ENCODE measurements around the gene GRM8. TPM values are rescaled to one million over a fixed set of nuclear protein-coding genes. Genes with fewer than 3 reads are reported as not detected.

Gene GRM8
- total RNA-seq, 1 donor from 2014 or later = 7.8 TPM

GRCh38 chr7:127266047-127266446, 13.3 kb upstream of the GRM8 start:
- TF ChIP-seq CTCF (IDR thresholded peaks at IDR 0.05; ENCODE audit: partially characterized antibody, unreplicated experiment) = no peak
- no peaks in the 10 kb centered on the region for H3K36me3 Mint-ChIP-seq (ENCODE audit: unreplicated experiment)
- no peaks in the 10 kb centered on the region for H3K27me3 Mint-ChIP-seq (ENCODE audit: unreplicated experiment)
- H3K4me1 Mint-ChIP-seq (ENCODE audit: low read depth, unreplicated experiment) = no peaks in the 10 kb centered on the region
- no peak overlapping the region for H3K4me3 Mint-ChIP-seq (ENCODE audit: unreplicated experiment)
- DNase-seq = no peak
- no peaks in the 10 kb centered on the region for H3K9me3 Mint-ChIP-seq (ENCODE audit: unreplicated experiment)
- H3K27ac Mint-ChIP-seq (ENCODE audit: unreplicated experiment) = no peak overlapping the region

DNA sequence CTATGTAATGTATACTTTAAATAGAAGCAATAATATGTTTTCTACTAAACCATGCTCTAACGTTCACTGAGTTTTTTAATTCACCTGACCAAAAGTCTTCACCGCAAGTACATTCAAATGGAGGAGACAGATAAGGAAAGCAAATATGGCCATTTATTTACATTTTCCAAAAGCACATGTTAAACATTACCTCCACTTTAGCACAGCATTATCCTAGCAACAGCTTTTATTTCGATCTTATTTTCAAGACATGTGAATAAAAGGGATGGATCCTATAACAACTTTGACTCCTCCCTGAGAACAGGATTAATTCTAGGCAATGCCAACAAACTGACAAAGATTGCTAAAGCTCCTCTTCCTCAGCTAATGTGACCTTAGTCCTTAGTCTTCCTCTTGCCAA, 11.5 kb upstream of the GRM8 start:
- Mint-ChIP-seq H3K4me1 (ENCODE audit: low read depth, unreplicated experiment) (no peaks in the 10 kb centered on the region), H3K27ac (ENCODE audit: unreplicated experiment) (no peak overlapping the region), H3K36me3 (ENCODE audit: unreplicated experiment) (no peaks in the 10 kb centered on the region), H3K4me3 (ENCODE audit: unreplicated experiment) (no peak overlapping the region), H3K9me3 (ENCODE audit: unreplicated experiment) (peaks cover 2% of the 10 kb centered on the region), H3K27me3 (ENCODE audit: unreplicated experiment) (peaks cover 2% of the 10 kb centered on the region)
- DNase-seq = no peak
- TF ChIP-seq CTCF (IDR thresholded peaks at IDR 0.05; ENCODE audit: partially characterized antibody, unreplicated experiment) = no peak

DNA sequence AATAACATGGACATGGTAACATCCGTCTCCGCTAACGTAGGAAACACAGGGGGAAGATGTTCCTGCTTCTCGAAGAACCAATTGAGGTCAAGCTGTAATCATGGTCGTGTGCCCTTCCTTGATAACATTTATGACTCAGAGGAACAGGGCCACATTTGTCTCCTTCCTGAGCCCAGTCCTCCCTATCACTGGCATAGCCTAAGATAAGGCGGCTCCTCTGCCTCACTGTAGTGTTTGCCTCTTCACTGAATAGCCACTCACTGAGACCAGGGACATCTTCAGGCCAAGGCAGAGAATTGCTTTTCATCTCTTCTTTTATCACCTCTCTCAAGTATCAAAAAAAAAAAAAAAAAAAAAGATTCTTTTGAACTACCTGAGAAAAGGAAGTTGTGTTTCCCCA, 5.4 kb upstream of the GRM8 start:
- Mint-ChIP-seq H3K27me3 (ENCODE audit: unreplicated experiment) (peaks cover 4% of the 10 kb centered on the region), H3K27ac (ENCODE audit: unreplicated experiment) (no peak overlapping the region), H3K4me1 (ENCODE audit: low read depth, unreplicated experiment) (peaks cover 3% of the 10 kb centered on the region), H3K36me3 (ENCODE audit: unreplicated experiment) (no peaks in the 10 kb centered on the region), H3K4me3 (ENCODE audit: unreplicated experiment) (no peak overlapping the region), H3K9me3 (ENCODE audit: unreplicated experiment) (peaks cover 2% of the 10 kb centered on the region)
- TF ChIP-seq CTCF (IDR thresholded peaks at IDR 0.05; ENCODE audit: partially characterized antibody, unreplicated experiment) = no peak
- no peak for DNase-seq

DNA sequence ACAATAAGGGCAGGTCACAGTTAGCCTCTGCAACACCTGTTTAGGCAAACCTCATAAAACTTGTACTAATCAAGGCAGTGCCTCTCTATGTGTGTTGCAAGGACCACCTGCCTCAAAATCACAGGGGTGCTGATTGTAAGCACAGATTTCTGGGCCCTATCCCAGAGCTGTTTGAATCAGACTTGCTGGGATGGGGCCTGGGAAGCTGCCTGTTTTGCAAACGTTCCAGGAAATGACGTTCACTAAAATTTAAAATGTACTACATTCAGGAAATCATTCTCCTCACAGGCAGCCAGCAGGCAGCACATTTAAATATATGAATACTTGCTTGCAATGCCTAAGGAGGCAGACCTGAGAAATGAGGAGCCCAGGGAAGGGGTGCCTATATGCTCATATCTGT, 4.3 kb upstream of the GRM8 start:
- TF ChIP-seq CTCF (IDR thresholded peaks at IDR 0.05; ENCODE audit: partially characterized antibody, unreplicated experiment) = no peak
- Mint-ChIP-seq H3K27me3 (ENCODE audit: unreplicated experiment) (peaks cover 7% of the 10 kb centered on the region), H3K4me3 (ENCODE audit: unreplicated experiment) (no peak overlapping the region), H3K36me3 (ENCODE audit: unreplicated experiment) (no peaks in the 10 kb centered on the region), H3K9me3 (ENCODE audit: unreplicated experiment) (peaks cover 2% of the 10 kb centered on the region), H3K4me1 (ENCODE audit: low read depth, unreplicated experiment) (peaks cover 3% of the 10 kb centered on the region), H3K27ac (ENCODE audit: unreplicated experiment) (no peak overlapping the region)
- DNase-seq = no peak

GRCh38 chr7:127256041-127256725, 3.4 kb upstream of the GRM8 start:
- H3K4me1 Mint-ChIP-seq (ENCODE audit: low read depth, unreplicated experiment) = peaks cover 3% of the 10 kb centered on the region
- no peak for DNase-seq
- no peak for TF ChIP-seq CTCF (IDR thresholded peaks at IDR 0.05; ENCODE audit: partially characterized antibody, unreplicated experiment)
- no peak overlapping the region for H3K27ac Mint-ChIP-seq (ENCODE audit: unreplicated experiment)
- peaks cover 9% of the 10 kb centered on the region for H3K27me3 Mint-ChIP-seq (ENCODE audit: unreplicated experiment)
- peaks cover 2% of the 10 kb centered on the region for H3K9me3 Mint-ChIP-seq (ENCODE audit: unreplicated experiment)
- H3K4me3 Mint-ChIP-seq (ENCODE audit: unreplicated experiment) = no peak overlapping the region
- H3K36me3 Mint-ChIP-seq (ENCODE audit: unreplicated experiment) = no peaks in the 10 kb centered on the region
